Measurements from ENCODE around the gene INHBB.

The INHBB gene

GRCh38 chr2:120399889-120400240, 53.9 kb downstream of the INHBB start:
- no peak for DNase-seq

GRCh38 chr2:120400551-120400950, 54.6 kb downstream of the INHBB start:
- no peak for DNase-seq

Measured in stimulated activated CD8-positive, alpha-beta memory T cell treated with anti-CD3 and anti-CD28 coated beads, Interleukin-4, amount 100 ng/mL, for 48 hours (primary cell).